ENCODE data around the gene GJC2. TPM values are rescaled to one million over a fixed set of nuclear protein-coding genes. Genes with fewer than 3 reads are reported as not detected.

The GJC2 gene
- total RNA-seq, 1 experiment from 2014 or later, result 0.76 TPM

GRCh38 chr1:228105270-228105995 lies 44.3 kb upstream of the GJC2 start:
- no peak overlapping the region for H3K9ac ChIP-seq (ENCODE audit: low read length)
- ChIA-PET POLR2A (no interaction called here), RAD21 (ENCODE audit: low non-redundant PET in 1 of 2, low total read pairs in 2 of 2, uncharacterized antibody in 2 of 2, unreplicated experiment in 2 of 2) (no interaction called here), CTCF (no interaction called here)
- peaks cover 0 to 14% of the 10 kb centered on the region in 2 experiments; a peak in 1 of 4 replicates for H3K36me3 ChIP-seq (ENCODE audit: control insufficient read depth in 1 of 2, insufficient read depth in 2 of 2, low read length in 2 of 2)
- intact Hi-C loops (cut with micrococcal nuclease), result no loop called here
- H3K4me2 ChIP-seq (ENCODE audit: low read length), result no peak overlapping the region
- H3K4me1 ChIP-seq (ENCODE audit: control insufficient read depth in 1 of 2, insufficient read depth in 2 of 2, low read length in 2 of 2), result peaks cover 6 to 34% of the 10 kb centered on the region in 2 experiments; a peak in 3 of 4 replicates
- H3K27me3 ChIP-seq (ENCODE audit: insufficient read depth, low read length), result no peaks in the 10 kb centered on the region
- no peak for ATAC-seq
- H3K9me3 ChIP-seq (ENCODE audit: control insufficient read depth in 1 of 2, insufficient read depth in 1 of 2, low read depth in 1 of 2, low read length in 2 of 2), result no peaks in the 10 kb centered on the region
- no peaks in the 10 kb centered on the region for H3K9me2 ChIP-seq (ENCODE audit: insufficient read depth)
- H3K4me3 ChIP-seq (replicated peaks in 1 of 2; ENCODE audit: low read depth in 1 of 2, low read length in 2 of 2), result no peak overlapping the region
- BruUV-seq (replicated peaks), result no TSS peak
- H4K20me1 ChIP-seq (ENCODE audit: insufficient read depth), result no peaks in the 10 kb centered on the region
- peaks cover 44% of the 10 kb centered on the region for H3K79me2 ChIP-seq (ENCODE audit: insufficient read depth, low read length)
- no peak for TF ChIP-seq ZNF274 (IDR thresholded peaks at IDR 0.05; ENCODE audit: low read depth, low read length)
- no peak for TF ChIP-seq MAX (IDR thresholded peaks at IDR 0.05)
- no peak for TF ChIP-seq REST (IDR thresholded peaks at IDR 0.05; ENCODE audit: low read depth)
- no peak for TF ChIP-seq ATF3 (IDR thresholded peaks at IDR 0.05)
- TF ChIP-seq SP1 (IDR thresholded peaks at IDR 0.05; ENCODE audit: low read depth), result no peak
- no peak for TF ChIP-seq JUND (IDR thresholded peaks at IDR 0.05)
- TF ChIP-seq TCF7L2 (IDR thresholded peaks at IDR 0.05; ENCODE audit: borderline replicate concordance, extremely low read depth, insufficient read depth, insufficient read length), result no peak
- no peak for TF ChIP-seq EZH2 (IDR thresholded peaks at IDR 0.05)
- TF ChIP-seq RAD21 (IDR thresholded peaks at IDR 0.05; ENCODE audit: low read depth), result no peak
- TF ChIP-seq YY1 (IDR thresholded peaks at IDR 0.05; ENCODE audit: extremely low read depth, insufficient replicate concordance, low read depth, low read length), result no peak
- no peak for TF ChIP-seq ZBTB33 (IDR thresholded peaks at IDR 0.05; ENCODE audit: extremely low read depth, insufficient replicate concordance, low read length)
- TF ChIP-seq CBX3 (IDR thresholded peaks at IDR 0.05; ENCODE audit: low read depth), result no peak
- TF ChIP-seq ZFX (IDR thresholded peaks at IDR 0.05), result no peak
- no peak for TF ChIP-seq EZH2phosphoT487 (IDR thresholded peaks at IDR 0.05; ENCODE audit: borderline replicate concordance)
- DNase-seq (ENCODE audit: low read depth, low spot score), result no peak
- H2AFZ ChIP-seq (ENCODE audit: low read depth, low read length, poor library complexity, severe bottlenecking), result no peak overlapping the region
- H3K27ac ChIP-seq (ENCODE audit: low read depth, low read length), result no peak overlapping the region

Data from HCT116 (cell line).